Muscle layer of colon (tissue), 2 donors: Measurements from ENCODE around the gene KIF9.
"Not testable (repeated sequence)": the region's sequence is repeated elsewhere in the genome, so short reads cannot be mapped to it uniquely, and the experiment has no call there.

Source experiments
- H3K27ac ChIP-seq: one replicate; pipeline ENCODE4 v1.7.0; 2013; ENCODE audit warnings: low read depth, mild to moderate bottlenecking, low read length, moderate library complexity
- H3K27me3 ChIP-seq, 2 donors: one replicate each; pipeline ENCODE4 v1.7.0; 2013; ENCODE audit warnings: low read length in 2 of 2, mild to moderate bottlenecking in 2 of 2; ENCODE audit not compliant: insufficient read depth in 2 of 2, control insufficient read depth in 1 of 2
- H3K36me3 ChIP-seq: one replicate; pipeline ENCODE4 v1.7.0; 2013; ENCODE audit warnings: mild to moderate bottlenecking, low read length; ENCODE audit not compliant: insufficient read depth
- H3K4me1 ChIP-seq: one replicate; pipeline ENCODE4 v1.7.0; 2013; ENCODE audit warnings: mild to moderate bottlenecking, low read length; ENCODE audit not compliant: insufficient read depth
- H3K4me3 ChIP-seq, 2 donors: one replicate each; pipeline ENCODE4 v1.7.0; 2013; ENCODE audit warnings: low read length in 2 of 2, low read depth in 1 of 2, mild to moderate bottlenecking in 1 of 2, moderate library complexity in 1 of 2
- H3K9ac ChIP-seq: one replicate; pipeline ENCODE4 v1.7.0; 2013; ENCODE audit warnings: low read length
- H3K9me3 ChIP-seq: one replicate; pipeline ENCODE4 v1.7.0; 2013; ENCODE audit warnings: mild to moderate bottlenecking, low read length
- donor health status: abdominal sarcoma.
- donor health status: Adenocarcinoma of cecum.

Gene KIF9

GRCh38 chr3:47265725-47266428, 16.7 kb downstream of the KIF9 start:
- no peaks in the 10 kb centered on the region for H3K36me3 ChIP-seq
- H3K9ac ChIP-seq, result no peak overlapping the region
- no peaks in the 10 kb centered on the region for H3K9me3 ChIP-seq
- H3K27ac ChIP-seq, result no peak overlapping the region
- no peak overlapping the region for H3K4me3 ChIP-seq
- H3K27me3 ChIP-seq, result no peaks in the 10 kb centered on the region
- H3K4me1 ChIP-seq, result peaks cover 7% of the 10 kb centered on the region

GRCh38 chr3:47265008-47265407, 17.6 kb downstream of the KIF9 start:
- H3K9me3 ChIP-seq, result no peaks in the 10 kb centered on the region
- peaks cover 7% of the 10 kb centered on the region for H3K4me1 ChIP-seq
- no peak overlapping the region for H3K27ac ChIP-seq
- no peaks in the 10 kb centered on the region for H3K36me3 ChIP-seq
- no peak overlapping the region for H3K4me3 ChIP-seq
- H3K27me3 ChIP-seq, result no peaks in the 10 kb centered on the region
- H3K9ac ChIP-seq, result no peak overlapping the region

GRCh38 chr3:47261301-47261700, 21.3 kb downstream of the KIF9 start:
- Histone ChIP-seq H3K27ac (no peak overlapping the region), H3K9ac (no peak overlapping the region), H3K4me1 (no peaks in the 10 kb centered on the region), H3K9me3 (no peaks in the 10 kb centered on the region), H3K27me3 (no peaks in the 10 kb centered on the region), H3K36me3 (no peaks in the 10 kb centered on the region), H3K4me3 (no peak overlapping the region)

- H3K27ac ChIP-seq, result no peak overlapping the region
- H3K36me3 ChIP-seq, result no peaks in the 10 kb centered on the region
- no peak overlapping the region for H3K9ac ChIP-seq
- no peak overlapping the region for H3K4me3 ChIP-seq
- H3K4me1 ChIP-seq, result no peaks in the 10 kb centered on the region
- no peaks in the 10 kb centered on the region for H3K27me3 ChIP-seq
- no peaks in the 10 kb centered on the region for H3K9me3 ChIP-seq
Observed at GRCh38 chr3:47260605-47261004, 22.0 kb downstream of the KIF9 start.

- H3K4me1 ChIP-seq, result no peaks in the 10 kb centered on the region
- H3K36me3 ChIP-seq, result no peaks in the 10 kb centered on the region
- no peak overlapping the region for H3K9ac ChIP-seq
- no peaks in the 10 kb centered on the region for H3K9me3 ChIP-seq
- H3K4me3 ChIP-seq, result no peak overlapping the region
- H3K27me3 ChIP-seq, result no peaks in the 10 kb centered on the region
- H3K27ac ChIP-seq, result no peak overlapping the region
Observed at GRCh38 chr3:47259114-47259513, 23.5 kb downstream of the KIF9 start.

GRCh38 chr3:47256331-47256730, 26.3 kb downstream of the KIF9 start:
- not testable (repeated sequence) for H3K9ac ChIP-seq, H3K27me3 ChIP-seq, H3K27ac ChIP-seq, H3K9me3 ChIP-seq, H3K4me3 ChIP-seq, H3K4me1 ChIP-seq, H3K36me3 ChIP-seq

- no peak overlapping the region for H3K4me3 ChIP-seq
- no peaks in the 10 kb centered on the region for H3K27me3 ChIP-seq
- H3K27ac ChIP-seq, result no peak overlapping the region
- H3K4me1 ChIP-seq, result no peaks in the 10 kb centered on the region
- no peak overlapping the region for H3K9ac ChIP-seq
- H3K9me3 ChIP-seq, result no peaks in the 10 kb centered on the region
- no peaks in the 10 kb centered on the region for H3K36me3 ChIP-seq
Observed at GRCh38 chr3:47251689-47252088, 30.9 kb downstream of the KIF9 start.

- H3K9me3 ChIP-seq, H3K4me3 ChIP-seq, H3K9ac ChIP-seq, H3K27ac ChIP-seq, H3K36me3 ChIP-seq, H3K27me3 ChIP-seq, H3K4me1 ChIP-seq: not testable (repeated sequence)
Observed at GRCh38 chr3:47251085-47251484, 31.5 kb downstream of the KIF9 start.

- H3K27me3 ChIP-seq, result no peaks in the 10 kb centered on the region
- H3K36me3 ChIP-seq, result no peaks in the 10 kb centered on the region
- H3K4me1 ChIP-seq, result no peaks in the 10 kb centered on the region
- no peaks in the 10 kb centered on the region for H3K9me3 ChIP-seq
- H3K27ac ChIP-seq, result no peak overlapping the region
- no peak overlapping the region for H3K9ac ChIP-seq
- H3K4me3 ChIP-seq, result no peak overlapping the region
Observed at GRCh38 chr3:47250309-47251060, 32.1 kb downstream of the KIF9 start.

- Histone ChIP-seq H3K27me3 (no peaks in the 10 kb centered on the region), H3K27ac (no peak overlapping the region), H3K4me3 (no peak overlapping the region)
Observed at GRCh38 chr3:47247131-47248064, 35.2 kb downstream of the KIF9 start.

GRCh38 chr3:47245271-47245670, 37.3 kb downstream of the KIF9 start:
- Histone ChIP-seq H3K4me1 (no peaks in the 10 kb centered on the region), H3K9ac (no peak overlapping the region), H3K27me3 (no peaks in the 10 kb centered on the region), H3K9me3 (no peaks in the 10 kb centered on the region), H3K36me3 (no peaks in the 10 kb centered on the region), H3K27ac (no peak overlapping the region), H3K4me3 (no peak overlapping the region)

More at GRCh38 chr3:47247131-47248064, 35.2 kb downstream of the KIF9 start:
- H3K9me3 ChIP-seq, result no peaks in the 10 kb centered on the region
- H3K4me1 ChIP-seq, result no peaks in the 10 kb centered on the region
- H3K9ac ChIP-seq, result no peak overlapping the region
- no peaks in the 10 kb centered on the region for H3K36me3 ChIP-seq
